ENCODE measurements around the gene ZNF608.

GRCh38 chr5:124742983-124743601 lies 3.3 kb downstream of the ZNF608 start:
- TF ChIP-seq, protein P1, sequence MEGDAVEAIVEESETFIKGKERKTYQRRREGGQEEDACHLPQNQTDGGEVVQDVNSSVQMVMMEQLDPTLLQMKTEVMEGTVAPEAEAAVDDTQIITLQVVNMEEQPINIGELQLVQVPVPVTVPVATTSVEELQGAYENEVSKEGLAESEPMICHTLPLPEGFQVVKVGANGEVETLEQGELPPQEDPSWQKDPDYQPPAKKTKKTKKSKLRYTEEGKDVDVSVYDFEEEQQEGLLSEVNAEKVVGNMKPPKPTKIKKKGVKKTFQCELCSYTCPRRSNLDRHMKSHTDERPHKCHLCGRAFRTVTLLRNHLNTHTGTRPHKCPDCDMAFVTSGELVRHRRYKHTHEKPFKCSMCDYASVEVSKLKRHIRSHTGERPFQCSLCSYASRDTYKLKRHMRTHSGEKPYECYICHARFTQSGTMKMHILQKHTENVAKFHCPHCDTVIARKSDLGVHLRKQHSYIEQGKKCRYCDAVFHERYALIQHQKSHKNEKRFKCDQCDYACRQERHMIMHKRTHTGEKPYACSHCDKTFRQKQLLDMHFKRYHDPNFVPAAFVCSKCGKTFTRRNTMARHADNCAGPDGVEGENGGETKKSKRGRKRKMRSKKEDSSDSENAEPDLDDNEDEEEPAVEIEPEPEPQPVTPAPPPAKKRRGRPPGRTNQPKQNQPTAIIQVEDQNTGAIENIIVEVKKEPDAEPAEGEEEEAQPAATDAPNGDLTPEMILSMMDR (IDR thresholded peaks at IDR 0.05) = no peak
- TF ChIP-seq POLR2A (IDR thresholded peaks at IDR 0.05) (no peak), EP300 (IDR thresholded peaks at IDR 0.05) (no peak)

Measured in ovary (tissue), 3 donors.